HCT116 (cell line): ENCODE measurements around the gene DYNLRB2. TPM values are rescaled to one million over a fixed set of nuclear protein-coding genes. Genes with fewer than 3 reads are reported as not detected.

Experiments used
- ATAC-seq: fragments of 200-7000 bp; cut with Tn5 transposase; 2 replicates; pipeline ENCODE4 v1.9.1; 2020; ENCODE audit warnings: mild to moderate bottlenecking, moderate library complexity
- BruUV-seq: library from RNA; stranded (reverse); fragments of 400-500 nt; replicated peaks from 2 replicates; lab custom pipeline; 2021; lab: Mats Ljungman, UMichigan
- CTCF ChIA-PET: fragments of 300-600 bp; sonication (Branson Sonifier 250); formaldehyde crosslinking; loops from one replicate; lab custom pipeline; 2021; ENCODE audit warnings: antibody characterized with exemption; lab: Charles Lee
- POLR2A ChIA-PET: fragments of 300-600, 350-600 bp; sonication (Branson Sonifier 250); formaldehyde crosslinking; loops from one replicate; lab custom pipeline; 2021; ENCODE audit warnings: antibody characterized with exemption; lab: Charles Lee
- RAD21 ChIA-PET, 2 experiments: fragments of 300-600 bp; sonication (Branson Sonifier 250); formaldehyde crosslinking; loops; one replicate each; lab custom pipeline; 2023; ENCODE audit warnings: low total read pairs in 2 of 2; ENCODE audit not compliant: uncharacterized antibody in 2 of 2, unreplicated experiment in 2 of 2, low non-redundant PET in 1 of 2; lab: Charles Lee
- DNase-seq: peaks from one replicate; pipeline ENCODE4 v3.0.0-alpha.2; 2010; ENCODE audit warnings: low read depth, low spot score
- H2AFZ ChIP-seq: fragments of 200-600 bp; shearing (Covaris generic), sonication (generic); 2 replicates; pipeline ENCODE4 v1.6.1; 2017; ENCODE audit warnings: low read depth, mixed run types, mixed read lengths, antibody characterized with exemption, low read length; ENCODE audit not compliant: poor library complexity, severe bottlenecking
- H3K27ac ChIP-seq: 2 replicates; pipeline ENCODE4 v1.5.1; 2012; ENCODE audit warnings: low read depth, low read length
- H3K27me3 ChIP-seq: fragments of 200-600 bp; sonication (generic); 2 replicates; pipeline ENCODE4 v1.6.1; 2016; ENCODE audit warnings: mixed run types, low read length, mixed read lengths; ENCODE audit not compliant: insufficient read depth
- H3K36me3 ChIP-seq, 2 experiments: fragments of 200-500 bp in 1 of 2; fragments of 200-600 bp in 1 of 2; sonication (Bioruptor generic) in 1 of 2; sonication (generic) in 1 of 2; 2 replicates each; pipeline versions ENCODE4 v1.5.1 to v1.6.1; 2014 to 2016; ENCODE audit warnings: low read length in 2 of 2, inconsistent platforms in 1 of 2, mixed read lengths in 1 of 2, mixed run types in 1 of 2; ENCODE audit not compliant: insufficient read depth in 2 of 2, control insufficient read depth in 1 of 2
- H3K4me1 ChIP-seq, 2 experiments: fragments of 200-600 bp in 1 of 2; sonication (generic) in 1 of 2; 2 replicates each; pipeline versions ENCODE4 v1.5.1 to v1.6.1; 2012 to 2017; ENCODE audit warnings: low read length in 2 of 2, inconsistent platforms in 1 of 2, mild to moderate bottlenecking in 1 of 2, mixed read lengths in 1 of 2, mixed run types in 1 of 2, moderate library complexity in 1 of 2; ENCODE audit not compliant: insufficient read depth in 2 of 2, control insufficient read depth in 1 of 2
- H3K4me2 ChIP-seq: fragments of 200-600 bp; sonication (generic); 2 replicates; pipeline ENCODE4 v1.6.1; 2017; ENCODE audit warnings: mixed run types, low read length, mixed read lengths
- H3K4me3 ChIP-seq, 2 experiments: fragments of 200-600 bp in 1 of 2; sonication (generic) in 1 of 2; replicated peaks in 1 of 2; 2 replicates each; pipeline ENCODE4 v1.5.1; 2011 to 2016; ENCODE audit warnings: low read length in 2 of 2, control low read depth in 1 of 2, low read depth in 1 of 2, mild to moderate bottlenecking in 1 of 2, mixed read lengths in 1 of 2, mixed run types in 1 of 2
- H3K79me2 ChIP-seq: fragments of 200-600 bp; sonication (generic); 2 replicates; pipeline ENCODE4 v1.6.1; 2017; ENCODE audit warnings: mild to moderate bottlenecking, mixed run types, low read length, moderate library complexity, mixed read lengths; ENCODE audit not compliant: insufficient read depth
- H3K9ac ChIP-seq: fragments of 200-600 bp; sonication (generic); 2 replicates; pipeline ENCODE4 v1.6.1; 2016; ENCODE audit warnings: low read length, mixed read lengths
- H3K9me2 ChIP-seq: fragments of 200-600 bp; sonication (generic), shearing (Covaris generic); 2 replicates; pipeline ENCODE4 v1.6.1; 2017; ENCODE audit warnings: mixed run types, mild to moderate bottlenecking, moderate library complexity; ENCODE audit not compliant: insufficient read depth
- H3K9me3 ChIP-seq, 2 experiments: fragments of 200-500 bp in 1 of 2; fragments of 200-600 bp in 1 of 2; sonication (Bioruptor generic) in 1 of 2; sonication (generic) in 1 of 2; 2 replicates each; pipeline ENCODE4 v1.6.1; 2014 to 2017; ENCODE audit warnings: low read length in 2 of 2, mixed read lengths in 2 of 2, inconsistent platforms in 1 of 2, low read depth in 1 of 2, mild to moderate bottlenecking in 1 of 2, mixed run types in 1 of 2, moderate library complexity in 1 of 2; ENCODE audit not compliant: control insufficient read depth in 1 of 2, insufficient read depth in 1 of 2
- H4K20me1 ChIP-seq: fragments of 200-600 bp; sonication (generic), shearing (Covaris generic); 2 replicates; pipeline ENCODE4 v1.6.1; 2017; ENCODE audit warnings: mixed run types, mild to moderate bottlenecking, moderate library complexity; ENCODE audit not compliant: insufficient read depth
- ATF3 ChIP-seq: IDR thresholded peaks from 2 replicates; pipeline ENCODE4 v1.6.1; 2012
- CBX3 ChIP-seq: IDR thresholded peaks from 2 replicates; pipeline ENCODE4 v1.6.1; 2012; ENCODE audit warnings: low read depth
- CTCF ChIP-seq, 3 experiments: fragments of 200-600 bp in 1 of 3; sonication (generic) in 1 of 3; IDR thresholded peaks in 2 of 3; conservative IDR thresholded peaks in 1 of 3; 2 replicates each; pipeline ENCODE4 v1.5.1; 2012 to 2017; ENCODE audit warnings: low read depth in 2 of 3, low read length in 2 of 3, antibody characterized with exemption in 1 of 3, borderline replicate concordance in 1 of 3, control low read depth in 1 of 3, mild to moderate bottlenecking in 1 of 3, mixed read lengths in 1 of 3, mixed run types in 1 of 3, moderate library complexity in 1 of 3; ENCODE audit not compliant: insufficient read depth in 1 of 3
- EGR1 ChIP-seq: IDR thresholded peaks from 2 replicates; pipeline ENCODE4 v1.6.1; 2012; ENCODE audit warnings: low read depth
- ELF1 ChIP-seq: IDR thresholded peaks from 2 replicates; pipeline ENCODE4 v1.6.1; 2012; ENCODE audit warnings: low read depth, borderline replicate concordance
- EZH2 ChIP-seq: fragments of 200-600 bp; sonication (generic); IDR thresholded peaks from 2 replicates; pipeline ENCODE4 v1.6.1; 2017; ENCODE audit warnings: antibody characterized with exemption, mixed run types
- FOSL1 ChIP-seq: IDR thresholded peaks from 2 replicates; pipeline ENCODE4 v1.6.1; 2012; ENCODE audit warnings: low read depth
- MAX ChIP-seq: IDR thresholded peaks from 2 replicates; pipeline ENCODE4 v1.6.1; 2012
- POLR2AphosphoS5 ChIP-seq: IDR thresholded peaks from 2 replicates; pipeline ENCODE4 v1.6.1; 2011; ENCODE audit warnings: mild to moderate bottlenecking, low read depth, low read length, moderate library complexity
- RAD21 ChIP-seq: IDR thresholded peaks from 2 replicates; pipeline ENCODE4 v1.6.1; 2012; ENCODE audit warnings: low read depth, mild to moderate bottlenecking
- SIN3A ChIP-seq: IDR thresholded peaks from 2 replicates; pipeline ENCODE4 v1.6.1; 2012; ENCODE audit warnings: low read depth
- TCF7L2 ChIP-seq: IDR thresholded peaks from 2 replicates; pipeline ENCODE4 v1.7.0; 2011; ENCODE audit warnings: borderline replicate concordance, inconsistent platforms; ENCODE audit not compliant: insufficient read depth, insufficient read length; ENCODE audit errors: extremely low read depth
- ZBTB33 ChIP-seq: IDR thresholded peaks from 2 replicates; pipeline ENCODE4 v1.6.1; 2011; ENCODE audit warnings: mild to moderate bottlenecking, low read length, moderate library complexity; ENCODE audit not compliant: insufficient replicate concordance; ENCODE audit errors: extremely low read depth
- ZFX ChIP-seq: fragments of 450-650 bp; IDR thresholded peaks from 2 replicates; pipeline ENCODE4 v1.6.1; 2017
- ZNF274 ChIP-seq: fragments of 200-500 bp; sonication (Bioruptor generic); IDR thresholded peaks from 2 replicates; pipeline ENCODE4 v1.6.1; 2014; ENCODE audit warnings: mild to moderate bottlenecking, low read depth, low read length, inconsistent platforms
- intact Hi-C: fragments of 100-400 bp; cut with micrococcal nuclease; formaldehyde crosslinking; loops from 2 replicates; pipeline ENCODE4 v1.10.0; 2022
- total RNA-seq: library from RNA; stranded (reverse); gene quantifications from one replicate; pipeline ENCODE4 v1.2.1, GENCODE V29; 2021; ENCODE audit not compliant: unreplicated experiment

Gene DYNLRB2
- total RNA-seq, 1 experiment from 2014 or later: not detected

GRCh38 chr16:80511824-80512592 is 28.8 kb upstream of the DYNLRB2 start (continued):
- TF ChIP-seq ZNF274: no peak
- no peak for TF ChIP-seq TCF7L2
- TF ChIP-seq SIN3A: no peak
- TF ChIP-seq POLR2AphosphoS5: no peak
- no peak for TF ChIP-seq EGR1
- no peak for TF ChIP-seq RAD21
- no peak for TF ChIP-seq CTCF (IDR thresholded peaks at IDR 0.05 in 2 of 3, conservative IDR thresholded peaks at IDR 0.05 in 1 of 3; ENCODE audit: borderline replicate concordance in 1 of 3, insufficient read depth in 1 of 3, low read depth in 2 of 3, low read length in 2 of 3)
- TF ChIP-seq ELF1: no peak
- no peak for TF ChIP-seq EZH2

GRCh38 chr16:80512593-80512853 is 28.3 kb upstream of the DYNLRB2 start:
- H3K27me3 ChIP-seq: no peaks in the 10 kb centered on the region
- H4K20me1 ChIP-seq: no peaks in the 10 kb centered on the region
- intact Hi-C loops: no loop called here
- no peaks in the 10 kb centered on the region for H3K9me2 ChIP-seq
- no peak overlapping the region for H3K27ac ChIP-seq
- ChIA-PET POLR2A (no interaction called here), RAD21 (no interaction called here), CTCF (no interaction called here)
- H3K36me3 ChIP-seq: no peaks in the 10 kb centered on the region
- BruUV-seq: no TSS peak
- H3K4me3 ChIP-seq: no peak overlapping the region
- no peak overlapping the region for H3K4me2 ChIP-seq
- H3K79me2 ChIP-seq: no peaks in the 10 kb centered on the region
- TF ChIP-seq ATF3 (no peak), RAD21 (no peak), CBX3 (no peak), ZFX (no peak), EZH2 (no peak), MAX (no peak), ZBTB33 (no peak), SIN3A (no peak), ELF1 (no peak), FOSL1 (no peak)
- H3K9me3 ChIP-seq: peaks cover 2 to 4% of the 10 kb centered on the region in 2 experiments; a peak in 2 of 4 replicates
- H2AFZ ChIP-seq: no peak overlapping the region
- ATAC-seq: no peak
- no peak for DNase-seq
- no peaks in the 10 kb centered on the region for H3K4me1 ChIP-seq
- no peak overlapping the region for H3K9ac ChIP-seq
